Loucy (cell line): Measurements from ENCODE around the gene HIRIP3.

Experiments used
- CTCF ChIP-seq: fragments of 200-600 bp; sonication (generic); conservative IDR thresholded peaks from 2 replicates; pipeline ENCODE4 v1.5.1; 2014; ENCODE audit warnings: mild to moderate bottlenecking, antibody characterized with exemption, low read length
- EZH2phosphoT487 ChIP-seq: fragments of 200-600 bp; IDR thresholded peaks from 2 replicates; pipeline ENCODE4 v1.6.1; 2018; ENCODE audit warnings: antibody characterized with exemption, mild to moderate bottlenecking, moderate library complexity, borderline replicate concordance

- TF ChIP-seq CTCF: no peak
- TF ChIP-seq EZH2phosphoT487: no peak
Observed at GRCh38 chr16:30033270-30033669, 37.9 kb upstream of the HIRIP3 start.
